Jurkat, Clone E6-1 (cell line): Measurements from ENCODE around the gene ACP5. TPM values are rescaled to one million over a fixed set of nuclear protein-coding genes. Genes with fewer than 3 reads are reported as not detected.
"Not testable (repeated sequence)": the region's sequence is repeated elsewhere in the genome, so short reads cannot be mapped to it uniquely, and the experiment has no call there.

Source experiments
- DNase-seq: peaks from one replicate; pipeline ENCODE4 v3.0.0-alpha.2; 2011; ENCODE audit warnings: low read depth, low spot score
- H3K4me3 ChIP-seq: 2 replicates; pipeline ENCODE4 v1.5.1; 2011; ENCODE audit warnings: mild to moderate bottlenecking, low read length, control low read depth, moderate library complexity
- polyA plus RNA-seq: library from polyadenylated mRNA; unstranded; fragments of >200 nt; gene quantifications from one replicate; pipeline ENCODE4 v1.2.1, GENCODE V29; 2012; ENCODE audit warnings: missing spikeins; ENCODE audit not compliant: insufficient read length, insufficient read depth

Gene ACP5
- polyA plus RNA-seq, result not detected

DNA sequence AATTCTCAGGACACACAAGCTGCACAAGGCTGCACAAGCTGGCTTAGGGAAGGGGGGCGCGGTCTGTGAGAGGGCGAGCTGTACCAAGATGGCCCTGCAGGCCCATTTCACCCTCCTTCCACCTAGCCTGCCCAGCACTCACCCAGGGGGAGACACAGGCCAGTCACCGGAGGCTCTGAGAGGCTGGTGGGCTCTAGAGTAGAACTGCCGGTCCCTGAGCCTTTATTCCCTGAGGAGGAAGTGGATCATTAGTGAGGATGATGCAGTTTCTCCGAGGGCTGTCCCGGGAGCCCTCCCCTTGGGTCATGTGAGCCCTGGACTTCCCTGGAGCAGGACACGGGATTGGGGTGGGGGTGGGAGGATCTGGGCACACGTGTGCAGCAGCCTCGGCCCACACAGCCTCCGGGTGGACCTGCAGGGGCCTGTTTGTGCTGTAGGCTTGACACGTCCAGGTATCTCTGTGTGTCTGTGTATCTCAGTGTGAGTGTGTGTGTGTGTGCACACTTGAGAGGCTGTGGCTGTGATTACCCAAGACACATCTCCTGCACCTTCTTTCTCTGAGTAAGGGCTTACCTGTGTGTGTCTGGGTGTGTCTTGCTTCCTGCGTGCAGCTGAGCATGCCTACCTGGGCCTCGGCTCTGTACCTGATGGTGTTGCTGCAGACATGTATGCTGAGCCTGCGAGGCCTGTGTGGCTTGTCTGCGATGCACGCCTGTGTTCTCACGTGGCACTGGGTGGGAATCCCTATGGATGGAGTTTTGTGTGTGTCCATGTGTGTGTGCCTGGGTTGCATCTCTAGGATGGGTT, at the start of gene ACP5:
Gene ACP5, minus strand, starts transcription at position 195 of the 807 bp plus-strand sequence. CDS start 328 bp downstream, outside the sequence.
- H3K4me3 ChIP-seq, result no peak within 1 kb of the TSS
- DNase-seq, result no peak

DNA sequence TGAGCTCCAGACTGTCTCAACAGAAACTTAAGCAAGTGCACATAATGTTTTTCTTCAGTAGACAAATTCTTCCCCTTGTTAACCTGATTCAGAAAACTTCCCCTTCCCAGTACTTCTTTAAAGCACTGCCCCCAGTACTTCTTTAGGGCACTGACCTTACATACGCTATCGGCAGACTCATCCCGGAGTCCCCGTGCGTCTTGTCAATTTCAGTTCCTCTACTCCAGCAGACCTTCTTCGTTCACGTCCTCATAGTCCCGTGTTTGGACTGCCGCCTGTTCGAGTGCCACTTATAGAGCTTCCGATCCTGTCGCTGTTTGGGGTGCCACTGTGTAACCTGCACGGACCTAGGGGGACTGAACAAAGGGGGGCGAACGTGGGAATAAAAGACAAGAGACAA, 48.8 kb upstream of the ACP5 start:
- no peak for DNase-seq
- H3K4me3 ChIP-seq, result no peak overlapping the region

DNA sequence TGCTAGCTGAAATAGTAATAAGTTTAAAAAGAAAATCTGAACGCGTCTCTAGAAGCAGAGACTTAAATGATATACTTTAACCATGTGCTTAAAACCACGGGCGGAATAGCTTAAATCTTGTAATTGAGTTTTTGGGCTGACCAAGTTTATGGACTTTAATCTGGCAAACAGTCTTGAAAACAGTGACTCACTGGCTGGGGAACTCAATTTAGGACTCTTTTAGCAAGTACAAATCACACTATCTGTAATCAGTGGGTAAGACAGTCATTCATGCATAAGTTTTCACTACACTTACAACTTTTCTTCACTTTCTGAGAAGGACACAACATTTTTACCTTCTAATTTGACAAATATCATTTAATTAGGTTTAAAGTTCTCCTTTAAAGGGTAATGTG, 46.6 kb upstream of the ACP5 start:
- H3K4me3 ChIP-seq, result no peak overlapping the region
- DNase-seq, result no peak

DNA sequence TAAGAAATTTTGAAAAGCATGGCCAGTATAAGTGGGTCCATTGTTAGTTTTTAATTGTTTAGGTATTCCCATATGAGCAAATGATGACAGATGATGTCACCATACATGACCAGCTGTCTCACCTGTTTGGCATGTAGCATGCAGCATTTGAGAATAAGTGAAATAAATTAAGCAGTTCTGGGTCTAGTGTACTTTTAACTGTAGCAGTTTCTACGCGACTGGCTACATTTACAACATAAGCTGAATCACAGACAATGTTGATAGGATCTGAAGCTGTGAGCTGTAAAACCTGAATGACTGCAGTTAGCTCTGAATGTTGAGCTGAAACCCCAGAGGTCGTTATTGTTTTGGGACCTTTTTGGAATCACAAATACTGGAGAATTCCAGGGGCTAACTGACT, 45.0 kb upstream of the ACP5 start:
- not testable (repeated sequence) for H3K4me3 ChIP-seq, DNase-seq

DNA sequence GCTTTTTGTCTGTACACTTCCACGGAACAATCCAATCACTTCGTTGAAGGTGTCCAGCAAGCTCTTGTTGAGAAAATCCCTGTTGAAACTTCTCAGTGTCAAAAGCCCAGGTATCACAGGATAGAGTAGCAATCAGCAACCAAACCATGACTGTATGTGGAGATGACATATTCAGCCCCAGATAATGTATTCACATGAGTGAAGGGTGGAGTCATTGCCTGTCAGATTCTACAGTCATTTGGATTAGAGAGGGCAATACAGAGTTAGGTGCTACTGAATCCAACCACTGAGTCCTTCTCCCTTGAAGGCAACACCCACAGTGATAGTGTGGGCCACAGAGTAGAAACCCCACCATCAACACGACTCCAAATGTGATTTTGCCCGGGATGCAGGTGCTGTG, 43.1 kb upstream of the ACP5 start:
- DNase-seq, result no peak

DNA sequence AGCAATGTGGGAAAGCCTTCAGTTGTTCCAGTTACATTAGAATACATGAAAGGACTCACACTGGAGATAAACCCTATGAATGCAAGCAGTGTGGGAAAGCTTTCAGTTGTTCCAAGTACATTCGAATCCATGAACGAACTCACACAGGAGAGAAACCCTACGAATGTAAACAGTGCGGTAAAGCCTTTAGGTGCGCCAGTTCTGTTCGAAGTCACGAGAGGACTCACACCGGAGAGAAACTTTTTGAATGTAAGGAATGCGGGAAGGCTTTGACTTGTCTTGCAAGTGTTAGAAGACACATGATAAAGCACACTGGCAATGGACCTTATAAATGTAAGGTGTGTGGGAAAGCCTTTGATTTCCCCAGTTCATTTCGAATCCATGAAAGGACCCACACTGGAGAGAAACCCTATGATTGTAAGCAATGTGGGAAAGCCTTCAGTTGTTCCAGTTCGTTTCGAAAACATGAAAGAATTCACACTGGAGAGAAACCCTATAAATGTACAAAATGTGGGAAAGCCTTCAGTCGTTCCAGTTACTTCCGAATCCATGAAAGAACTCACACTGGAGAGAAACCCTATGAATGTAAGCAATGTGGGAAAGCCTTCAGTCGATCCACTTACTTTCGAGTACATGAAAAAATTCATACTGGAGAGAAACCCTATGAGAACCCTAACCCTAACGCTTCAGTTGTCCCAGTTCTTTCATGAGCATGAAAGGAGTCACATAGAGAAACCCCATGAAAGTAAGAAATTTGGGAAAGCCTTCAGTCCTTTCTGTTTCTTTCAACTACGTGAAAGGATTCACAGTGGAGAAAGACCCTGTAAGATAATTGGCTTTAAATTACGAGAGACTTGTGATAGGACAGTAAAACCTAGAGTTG, 40.0 kb upstream of the ACP5 start:
- no peak overlapping the region for H3K4me3 ChIP-seq
- DNase-seq, result no peak

More for the DNA sequence above, 43.1 kb upstream of the ACP5 start:
- no peak overlapping the region for H3K4me3 ChIP-seq

DNA sequence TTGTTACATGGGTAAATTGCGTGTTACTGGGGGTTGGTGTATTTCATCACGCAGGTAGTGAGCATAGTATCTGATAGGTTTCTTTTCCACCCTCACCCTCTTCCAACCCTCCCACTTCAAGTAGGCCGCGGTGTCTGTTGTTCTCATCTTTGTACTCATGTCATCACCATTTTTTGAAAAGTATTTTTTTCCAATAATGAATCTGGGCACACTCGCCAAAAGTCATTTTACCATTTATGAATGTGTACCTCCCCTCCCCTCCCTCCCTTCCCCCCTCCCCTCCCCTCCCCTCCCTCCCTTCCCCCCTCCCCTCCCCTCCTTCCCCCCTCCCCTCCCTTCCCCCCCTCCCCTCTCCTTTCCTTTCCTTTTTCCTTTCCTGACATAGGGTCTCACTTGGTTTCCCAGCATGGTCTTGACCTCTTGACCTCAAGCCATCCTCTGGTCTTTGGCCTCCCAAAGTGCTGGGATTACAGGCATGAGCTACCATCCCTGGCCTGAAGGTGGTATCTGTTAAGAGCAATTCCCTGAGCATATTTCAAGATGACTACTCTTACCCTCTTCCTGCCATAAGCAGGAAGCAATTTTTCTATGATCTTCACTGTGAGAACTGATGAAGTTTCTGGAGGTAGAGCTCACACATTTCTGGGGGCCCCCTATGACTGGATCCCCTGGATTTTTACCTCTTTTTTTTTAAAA, 35.5 kb upstream of the ACP5 start:
- no peak overlapping the region for H3K4me3 ChIP-seq
- peak; percentile 39 for DNase-seq

DNA sequence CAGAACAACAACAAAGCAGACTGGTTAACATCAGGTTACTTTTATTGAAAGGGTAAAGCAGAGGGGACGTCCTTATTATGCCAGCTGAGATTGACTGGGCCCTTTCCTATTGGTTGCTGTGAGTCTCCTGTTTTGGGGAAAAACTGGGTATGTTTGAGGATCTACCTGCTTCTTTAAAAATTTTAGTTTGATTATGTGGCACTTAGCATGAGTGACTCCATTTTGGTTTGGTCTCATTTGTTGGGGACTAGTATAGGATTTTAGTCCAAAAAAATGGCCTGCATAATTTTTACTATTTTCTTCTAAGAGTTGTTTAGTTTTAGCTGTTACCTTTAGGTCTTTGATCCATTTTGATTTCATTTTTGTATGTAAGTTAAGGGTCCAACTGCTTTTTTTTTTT, 34.3 kb upstream of the ACP5 start:
- no peak overlapping the region for H3K4me3 ChIP-seq
- DNase-seq, result no peak

DNA sequence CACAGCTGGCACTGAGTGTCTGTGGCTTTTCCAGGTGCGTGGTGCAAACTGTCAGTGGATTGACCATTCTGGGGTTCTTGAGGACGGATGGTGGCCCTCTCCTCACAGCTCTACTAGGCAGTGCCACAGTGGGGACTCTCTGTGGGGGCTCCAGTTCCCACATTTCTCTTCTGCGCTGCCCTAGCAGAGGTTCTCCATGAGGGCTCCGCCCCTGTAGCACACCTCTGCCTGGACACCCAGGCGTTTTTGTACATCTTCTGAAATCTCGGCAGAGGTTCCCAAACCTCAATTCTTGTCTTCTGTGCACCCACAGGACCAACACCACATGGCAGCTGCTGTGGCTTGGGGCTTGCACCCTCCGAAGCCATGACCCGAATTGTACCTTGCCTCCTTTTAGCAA, 29.0 kb upstream of the ACP5 start:
- H3K4me3 ChIP-seq, result no peak overlapping the region
- no peak for DNase-seq

DNA sequence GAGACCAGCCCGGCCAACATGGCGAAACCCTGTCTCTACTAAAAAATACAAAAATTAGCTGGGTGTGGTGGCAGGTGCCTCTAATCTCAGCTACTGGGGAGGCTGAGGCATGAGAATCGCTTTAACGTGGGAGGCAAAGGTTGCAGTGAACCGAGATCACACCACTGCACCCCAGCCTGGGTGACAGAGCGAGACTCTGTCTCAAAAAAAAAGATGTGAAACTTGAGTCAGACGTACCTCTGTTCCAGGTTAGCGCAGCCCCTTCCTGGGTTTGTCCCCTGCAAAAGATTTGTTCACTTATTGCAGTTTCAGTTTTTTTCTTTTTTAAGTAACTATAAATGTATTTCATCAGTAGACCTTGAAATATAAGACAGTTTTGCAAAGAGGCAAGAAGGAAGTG, 22.3 kb upstream of the ACP5 start:
- not testable (repeated sequence) for DNase-seq

DNA sequence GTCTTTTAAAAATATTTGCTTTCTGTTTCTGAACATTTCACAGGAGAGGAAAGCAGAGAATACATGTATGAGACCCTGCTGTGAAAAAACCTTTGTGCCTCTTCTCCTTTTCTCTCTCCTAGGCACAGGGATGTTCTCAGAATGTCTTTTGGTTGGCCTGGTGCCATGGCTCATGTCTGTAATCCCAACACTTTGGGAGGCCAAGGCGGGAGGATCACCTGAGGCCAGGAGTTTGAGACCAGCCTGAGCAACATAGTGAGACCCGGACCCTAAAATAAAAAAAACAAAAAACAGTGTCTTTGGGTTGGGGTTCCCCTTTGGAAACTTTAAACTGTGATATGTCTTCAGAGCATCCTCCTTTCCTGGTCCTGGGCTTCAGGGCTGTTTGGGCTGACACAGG, 21.3 kb upstream of the ACP5 start:
- no peak for DNase-seq
- no peak overlapping the region for H3K4me3 ChIP-seq

More for the DNA sequence above, 22.3 kb upstream of the ACP5 start:
- H3K4me3 ChIP-seq, result not testable (repeated sequence)

DNA sequence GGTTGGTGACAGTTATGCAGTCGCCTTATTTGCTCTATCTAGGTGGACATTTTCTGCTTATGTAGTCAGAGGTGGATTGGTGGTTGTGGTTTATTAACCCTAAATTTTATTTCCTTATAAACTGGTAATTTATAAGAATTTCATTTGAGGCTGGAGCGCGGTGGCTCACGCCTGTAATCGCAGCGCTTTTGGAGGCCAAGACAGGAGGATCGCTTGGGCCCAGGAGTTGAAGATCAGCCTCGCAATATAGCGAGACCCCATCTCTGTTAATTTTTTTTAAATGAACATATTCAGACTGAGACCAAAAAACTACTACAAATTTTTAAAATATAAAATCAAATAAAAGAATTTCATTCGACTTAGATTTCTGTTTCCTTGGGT, 20.6 kb upstream of the ACP5 start:
- H3K4me3 ChIP-seq, result peak overlapping the region; percentile 90

DNA sequence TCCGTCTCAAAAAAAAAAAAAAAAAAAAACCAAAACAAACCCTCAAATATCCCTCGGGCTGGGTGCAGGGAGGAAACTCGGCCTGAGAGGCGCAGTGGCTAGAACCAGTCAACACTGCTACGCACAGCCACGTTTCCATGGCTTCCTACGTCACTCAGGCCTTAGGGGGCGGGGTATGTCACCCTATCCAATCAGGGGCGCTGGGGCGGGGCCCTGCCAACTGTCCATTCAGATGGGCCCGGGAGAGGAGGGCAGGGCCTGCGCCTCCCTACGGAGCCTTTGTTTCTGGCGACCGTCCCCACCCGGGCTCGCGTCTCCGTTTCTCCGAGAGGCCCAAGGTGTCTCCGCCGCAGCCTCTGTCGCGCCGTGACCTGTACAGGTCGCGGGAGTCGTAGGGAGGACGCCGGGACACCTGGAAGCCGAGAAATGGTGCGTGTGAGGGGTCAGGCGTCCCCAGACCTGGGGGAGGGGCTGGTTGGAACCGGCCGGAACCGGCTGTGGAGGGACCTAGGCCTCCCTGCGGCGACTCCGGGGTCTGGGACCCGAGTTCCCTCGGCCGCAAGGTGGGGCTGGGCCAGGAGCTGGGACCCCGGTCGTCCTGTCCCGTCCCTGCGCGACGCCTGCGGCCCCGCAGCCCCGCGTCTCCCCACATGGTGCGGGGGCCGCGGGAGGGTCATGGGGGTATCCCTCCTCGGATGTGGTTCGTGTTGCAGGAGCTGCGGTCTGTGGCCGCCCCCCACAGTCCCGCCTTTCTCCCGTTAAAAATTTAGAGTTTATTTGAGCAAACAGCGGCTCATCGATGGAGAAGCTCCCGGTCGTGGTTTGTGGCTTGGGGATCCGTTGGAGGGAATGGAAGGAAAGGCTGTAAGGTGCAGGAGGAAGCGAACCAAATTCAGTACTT, 20.0 kb upstream of the ACP5 start, which contains the start of gene ZNF627:
Gene ZNF627, plus strand, starts transcription at position 282 of the 901 bp plus-strand sequence. Its CDS starts 145 bp downstream, at position 427.
- peak within 1 kb of the TSS; percentile 90 for H3K4me3 ChIP-seq
- peak; percentile 97 for DNase-seq

More for the DNA sequence above, 20.6 kb upstream of the ACP5 start:
- no peak for DNase-seq

DNA sequence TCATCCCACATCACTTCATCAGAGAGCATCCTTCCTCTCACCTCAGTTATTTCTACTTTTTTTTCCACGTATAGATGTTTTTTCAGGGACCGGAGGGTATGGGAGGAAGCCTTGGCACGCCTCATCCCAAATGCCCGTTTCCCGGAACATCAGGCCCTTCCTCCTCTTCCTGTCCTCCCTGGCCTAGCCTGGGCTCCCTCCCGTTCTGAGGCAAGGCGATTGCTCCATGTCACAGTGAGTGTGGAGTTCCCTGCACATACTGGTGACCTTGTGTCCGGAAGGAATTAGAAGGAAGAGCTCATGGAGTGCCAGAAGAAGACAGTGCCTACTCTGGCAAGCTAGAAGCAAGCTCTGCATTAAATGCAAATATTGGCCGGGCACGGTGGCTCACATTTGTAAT, 18.7 kb upstream of the ACP5 start:
- no peak overlapping the region for H3K4me3 ChIP-seq
- DNase-seq, result no peak

DNA sequence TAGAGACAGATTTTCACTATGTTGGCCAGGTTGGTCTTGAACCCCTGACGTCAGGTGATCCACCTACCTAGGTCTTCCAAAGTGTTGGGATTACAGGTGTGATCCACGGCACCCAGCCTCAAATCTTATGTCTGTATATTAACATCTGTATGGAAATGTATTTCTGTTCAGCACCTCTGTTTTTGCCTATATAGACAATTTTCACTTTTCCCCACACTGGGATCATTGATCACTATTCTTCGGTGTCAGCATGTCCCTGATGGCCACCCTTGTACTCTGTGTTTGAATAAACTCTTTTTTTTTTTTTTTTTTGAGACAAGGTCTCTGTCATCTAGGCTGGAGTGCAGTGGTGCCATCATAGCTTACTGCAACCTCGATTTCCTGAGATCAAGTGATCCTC, 16.6 kb upstream of the ACP5 start:
- DNase-seq, result no peak
- no peak overlapping the region for H3K4me3 ChIP-seq

DNA sequence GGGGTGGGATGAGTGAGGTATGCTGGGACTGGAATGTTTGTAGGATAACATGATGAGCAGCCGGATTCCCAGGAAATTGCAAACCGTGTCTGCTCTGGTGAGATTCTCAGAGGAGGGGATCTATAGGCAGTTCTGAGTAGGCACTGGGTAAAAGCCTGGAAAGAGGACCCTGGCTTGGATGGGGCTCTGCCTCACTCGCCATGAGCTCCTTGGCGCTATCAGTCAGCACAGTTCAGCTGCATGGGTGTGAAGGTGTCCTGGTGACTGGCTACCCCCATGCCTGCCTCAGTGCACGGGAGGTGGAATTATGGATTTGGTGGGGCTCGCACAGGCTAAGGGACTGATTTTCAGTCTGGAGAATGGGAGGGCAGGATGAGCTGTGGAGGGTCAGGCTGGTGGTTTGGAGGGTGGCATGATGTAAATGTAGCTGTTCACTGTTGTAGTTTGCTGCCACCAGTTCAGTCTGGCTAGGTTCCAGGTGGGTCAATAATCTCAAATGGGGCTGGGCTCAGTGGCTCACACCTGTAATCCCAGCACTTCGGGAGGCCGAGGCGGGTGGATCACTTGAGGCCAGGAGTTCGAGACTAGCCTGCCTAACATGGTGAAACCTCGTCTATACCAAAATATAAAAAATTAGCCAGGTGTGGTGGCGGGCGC, 10.7 kb upstream of the ACP5 start:
- no peak for DNase-seq
- H3K4me3 ChIP-seq, result no peak overlapping the region

DNA sequence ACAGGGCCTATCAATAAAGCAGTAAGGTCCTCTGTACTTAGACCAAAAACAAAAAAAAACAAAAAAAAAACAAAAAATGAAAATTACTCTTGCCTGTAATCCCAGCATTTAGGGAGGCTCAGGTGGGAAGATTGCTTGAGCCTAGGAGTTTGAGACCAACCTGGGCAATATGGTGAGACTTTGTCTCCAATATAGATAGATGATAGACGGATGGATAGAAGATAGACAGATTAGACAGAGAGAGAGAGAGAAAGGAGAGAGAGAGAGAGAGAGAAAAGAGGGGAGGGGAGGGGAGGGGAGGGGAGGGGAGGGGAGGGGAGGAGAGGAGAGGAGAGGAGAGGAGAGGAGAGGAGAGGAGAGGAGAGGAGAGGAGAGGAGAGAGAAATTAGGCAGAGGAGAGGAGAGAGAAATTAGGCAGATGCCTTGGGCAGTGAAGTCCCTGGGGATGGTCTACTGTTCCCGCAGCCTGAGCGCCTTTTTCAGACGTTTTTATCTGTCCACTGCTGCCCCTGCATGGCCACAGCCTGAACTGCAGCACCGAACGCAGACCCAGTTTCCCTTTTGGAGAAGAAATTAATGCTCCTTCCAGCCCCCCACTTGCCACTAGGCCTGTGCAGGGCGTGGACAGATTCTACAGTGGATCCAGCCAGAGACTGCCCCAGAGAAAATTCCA, 10.0 kb upstream of the ACP5 start:
- peak; percentile 62 for DNase-seq
- no peak overlapping the region for H3K4me3 ChIP-seq
